ENCODE measurements around the gene KASH5. TPM values are rescaled to one million over a fixed set of nuclear protein-coding genes. Genes with fewer than 3 reads are reported as not detected.

Gene KASH5
- total and polyA plus RNA-seq, 2 of the 13 experiments (the other 11 are each of a cell fraction or from before 2014, with no cell fraction given), result not detected

DNA sequence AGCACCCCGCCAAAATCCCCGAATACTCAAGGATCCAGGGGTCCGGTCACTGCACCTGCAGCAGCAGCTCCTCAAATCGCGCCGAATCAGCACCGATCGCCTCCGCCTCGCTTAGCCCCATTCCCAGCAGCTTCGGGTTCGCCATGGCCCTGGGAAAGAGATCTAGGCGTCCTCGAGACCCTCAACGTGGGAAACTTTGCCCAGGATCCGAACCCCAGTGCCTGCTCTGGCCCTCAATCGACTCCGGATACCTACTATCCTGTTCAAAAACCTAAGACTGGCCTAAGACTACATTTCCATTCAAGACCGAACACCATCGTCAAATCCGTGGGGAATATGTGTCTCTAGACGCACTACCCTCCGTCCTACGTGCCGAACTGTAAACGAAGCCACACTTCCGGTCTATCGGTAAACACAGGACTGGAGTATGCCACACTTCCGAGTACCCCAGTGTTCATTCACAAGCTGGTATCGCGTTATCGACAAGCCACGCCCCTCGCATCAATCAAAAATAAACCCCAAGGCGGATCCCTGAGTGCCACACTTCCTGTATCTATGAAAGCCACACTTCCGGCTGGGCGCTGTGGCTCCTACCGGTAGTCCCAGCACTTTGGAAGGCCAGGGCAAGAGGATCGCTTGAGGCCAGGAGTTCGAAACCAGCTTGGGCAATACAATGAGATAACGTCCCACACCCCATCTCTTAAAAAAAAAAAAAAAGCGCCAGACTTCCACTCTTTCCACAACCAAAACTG is 63.6 kb downstream of the KASH5 start, which contains the start of gene PIH1D1 (continued):
- TF ChIP-seq, protein P1, sequence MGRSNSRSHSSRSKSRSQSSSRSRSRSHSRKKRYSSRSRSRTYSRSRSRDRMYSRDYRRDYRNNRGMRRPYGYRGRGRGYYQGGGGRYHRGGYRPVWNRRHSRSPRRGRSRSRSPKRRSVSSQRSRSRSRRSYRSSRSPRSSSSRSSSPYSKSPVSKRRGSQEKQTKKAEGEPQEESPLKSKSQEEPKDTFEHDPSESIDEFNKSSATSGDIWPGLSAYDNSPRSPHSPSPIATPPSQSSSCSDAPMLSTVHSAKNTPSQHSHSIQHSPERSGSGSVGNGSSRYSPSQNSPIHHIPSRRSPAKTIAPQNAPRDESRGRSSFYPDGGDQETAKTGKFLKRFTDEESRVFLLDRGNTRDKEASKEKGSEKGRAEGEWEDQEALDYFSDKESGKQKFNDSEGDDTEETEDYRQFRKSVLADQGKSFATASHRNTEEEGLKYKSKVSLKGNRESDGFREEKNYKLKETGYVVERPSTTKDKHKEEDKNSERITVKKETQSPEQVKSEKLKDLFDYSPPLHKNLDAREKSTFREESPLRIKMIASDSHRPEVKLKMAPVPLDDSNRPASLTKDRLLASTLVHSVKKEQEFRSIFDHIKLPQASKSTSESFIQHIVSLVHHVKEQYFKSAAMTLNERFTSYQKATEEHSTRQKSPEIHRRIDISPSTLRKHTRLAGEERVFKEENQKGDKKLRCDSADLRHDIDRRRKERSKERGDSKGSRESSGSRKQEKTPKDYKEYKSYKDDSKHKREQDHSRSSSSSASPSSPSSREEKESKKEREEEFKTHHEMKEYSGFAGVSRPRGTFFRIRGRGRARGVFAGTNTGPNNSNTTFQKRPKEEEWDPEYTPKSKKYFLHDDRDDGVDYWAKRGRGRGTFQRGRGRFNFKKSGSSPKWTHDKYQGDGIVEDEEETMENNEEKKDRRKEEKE (IDR thresholded peaks at IDR 0.05), result no peak
- no peak for TF ChIP-seq ZNF589 (CRISPR knock-in tag; conservative IDR thresholded peaks at IDR 0.05)
- TF ChIP-seq MAFK (conservative IDR thresholded peaks at IDR 0.05 in 1 of 2, IDR thresholded peaks at IDR 0.05 in 1 of 2; ENCODE audit: low read length in 2 of 2), result no peak
- TF ChIP-seq ZZZ3 (CRISPR knock-in tag; IDR thresholded peaks at IDR 0.05; ENCODE audit: borderline replicate concordance), result no peak
- no peak for TF ChIP-seq ZNF619 (CRISPR knock-in tag; IDR thresholded peaks at IDR 0.05)
- TF ChIP-seq, protein P2, sequence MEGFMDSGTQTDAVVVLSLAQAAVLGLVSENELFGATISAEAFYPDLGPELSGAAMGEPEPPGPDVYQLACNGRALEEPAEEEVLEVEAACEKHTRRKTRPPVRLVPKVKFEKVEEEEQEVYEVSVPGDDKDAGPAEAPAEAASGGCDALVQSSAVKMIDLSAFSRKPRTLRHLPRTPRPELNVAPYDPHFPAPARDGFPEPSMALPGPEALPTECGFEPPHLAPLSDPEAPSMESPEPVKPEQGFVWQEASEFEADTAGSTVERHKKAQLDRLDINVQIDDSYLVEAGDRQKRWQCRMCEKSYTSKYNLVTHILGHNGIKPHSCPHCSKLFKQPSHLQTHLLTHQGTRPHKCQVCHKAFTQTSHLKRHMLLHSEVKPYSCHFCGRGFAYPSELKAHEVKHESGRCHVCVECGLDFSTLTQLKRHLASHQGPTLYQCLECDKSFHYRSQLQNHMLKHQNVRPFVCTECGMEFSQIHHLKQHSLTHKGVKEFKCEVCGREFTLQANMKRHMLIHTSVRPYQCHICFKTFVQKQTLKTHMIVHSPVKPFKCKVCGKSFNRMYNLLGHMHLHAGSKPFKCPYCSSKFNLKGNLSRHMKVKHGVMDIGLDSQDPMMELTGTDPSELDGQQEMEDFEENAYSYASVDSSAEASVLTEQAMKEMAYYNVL (CRISPR knock-in tag; IDR thresholded peaks at IDR 0.05; ENCODE audit: borderline replicate concordance), result no peak
- TF ChIP-seq, protein P3, sequence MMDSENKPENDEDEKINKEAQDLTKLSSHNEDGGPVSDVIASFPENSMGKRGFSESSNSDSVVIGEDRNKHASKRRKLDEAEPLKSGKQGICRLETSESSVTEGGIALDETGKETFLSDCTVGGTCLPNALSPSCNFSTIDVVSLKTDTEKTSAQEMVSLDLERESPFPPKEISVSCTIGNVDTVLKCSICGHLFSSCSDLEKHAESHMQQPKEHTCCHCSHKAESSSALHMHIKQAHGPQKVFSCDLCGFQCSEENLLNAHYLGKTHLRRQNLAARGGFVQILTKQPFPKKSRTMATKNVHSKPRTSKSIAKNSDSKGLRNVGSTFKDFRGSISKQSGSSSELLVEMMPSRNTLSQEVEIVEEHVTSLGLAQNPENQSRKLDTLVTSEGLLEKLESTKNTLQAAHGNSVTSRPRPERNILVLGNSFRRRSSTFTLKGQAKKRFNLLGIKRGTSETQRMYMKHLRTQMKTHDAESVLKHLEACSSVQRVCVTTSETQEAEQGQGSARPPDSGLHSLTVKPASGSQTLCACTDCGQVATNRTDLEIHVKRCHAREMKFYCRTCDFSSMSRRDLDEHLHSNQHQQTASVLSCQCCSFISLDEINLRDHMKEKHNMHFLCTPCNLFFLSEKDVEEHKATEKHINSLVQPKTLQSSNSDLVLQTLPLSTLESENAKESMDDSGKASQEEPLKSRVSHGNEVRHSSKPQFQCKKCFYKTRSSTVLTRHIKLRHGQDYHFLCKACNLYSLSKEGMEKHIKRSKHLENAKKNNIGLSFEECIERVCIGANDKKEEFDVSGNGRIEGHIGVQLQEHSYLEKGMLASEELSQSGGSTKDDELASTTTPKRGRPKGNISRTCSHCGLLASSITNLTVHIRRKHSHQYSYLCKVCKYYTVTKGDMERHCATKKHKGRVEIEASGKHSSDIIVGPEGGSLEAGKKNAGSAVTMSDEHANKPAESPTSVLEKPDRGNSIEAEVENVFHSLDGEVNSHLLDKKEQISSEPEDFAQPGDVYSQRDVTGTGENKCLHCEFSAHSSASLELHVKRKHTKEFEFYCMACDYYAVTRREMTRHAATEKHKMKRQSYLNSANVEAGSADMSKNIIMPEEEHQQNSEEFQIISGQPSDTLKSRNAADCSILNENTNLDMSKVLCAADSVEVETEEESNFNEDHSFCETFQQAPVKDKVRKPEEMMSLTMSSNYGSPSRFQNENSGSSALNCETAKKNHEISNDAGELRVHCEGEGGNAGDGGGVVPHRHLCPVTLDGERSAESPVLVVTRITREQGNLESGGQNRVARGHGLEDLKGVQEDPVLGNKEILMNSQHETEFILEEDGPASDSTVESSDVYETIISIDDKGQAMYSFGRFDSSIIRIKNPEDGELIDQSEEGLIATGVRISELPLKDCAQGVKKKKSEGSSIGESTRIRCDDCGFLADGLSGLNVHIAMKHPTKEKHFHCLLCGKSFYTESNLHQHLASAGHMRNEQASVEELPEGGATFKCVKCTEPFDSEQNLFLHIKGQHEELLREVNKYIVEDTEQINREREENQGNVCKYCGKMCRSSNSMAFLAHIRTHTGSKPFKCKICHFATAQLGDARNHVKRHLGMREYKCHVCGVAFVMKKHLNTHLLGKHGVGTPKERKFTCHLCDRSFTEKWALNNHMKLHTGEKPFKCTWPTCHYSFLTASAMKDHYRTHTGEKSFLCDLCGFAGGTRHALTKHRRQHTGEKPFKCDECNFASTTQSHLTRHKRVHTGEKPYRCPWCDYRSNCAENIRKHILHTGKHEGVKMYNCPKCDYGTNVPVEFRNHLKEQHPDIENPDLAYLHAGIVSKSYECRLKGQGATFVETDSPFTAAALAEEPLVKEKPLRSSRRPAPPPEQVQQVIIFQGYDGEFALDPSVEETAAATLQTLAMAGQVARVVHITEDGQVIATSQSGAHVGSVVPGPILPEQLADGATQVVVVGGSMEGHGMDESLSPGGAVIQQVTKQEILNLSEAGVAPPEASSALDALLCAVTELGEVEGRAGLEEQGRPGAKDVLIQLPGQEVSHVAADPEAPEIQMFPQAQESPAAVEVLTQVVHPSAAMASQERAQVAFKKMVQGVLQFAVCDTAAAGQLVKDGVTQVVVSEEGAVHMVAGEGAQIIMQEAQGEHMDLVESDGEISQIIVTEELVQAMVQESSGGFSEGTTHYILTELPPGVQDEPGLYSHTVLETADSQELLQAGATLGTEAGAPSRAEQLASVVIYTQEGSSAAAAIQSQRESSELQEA (CRISPR knock-in tag; IDR thresholded peaks at IDR 0.05; ENCODE audit: not compliant biosample characterization), result no peak
- TF ChIP-seq, protein P4, sequence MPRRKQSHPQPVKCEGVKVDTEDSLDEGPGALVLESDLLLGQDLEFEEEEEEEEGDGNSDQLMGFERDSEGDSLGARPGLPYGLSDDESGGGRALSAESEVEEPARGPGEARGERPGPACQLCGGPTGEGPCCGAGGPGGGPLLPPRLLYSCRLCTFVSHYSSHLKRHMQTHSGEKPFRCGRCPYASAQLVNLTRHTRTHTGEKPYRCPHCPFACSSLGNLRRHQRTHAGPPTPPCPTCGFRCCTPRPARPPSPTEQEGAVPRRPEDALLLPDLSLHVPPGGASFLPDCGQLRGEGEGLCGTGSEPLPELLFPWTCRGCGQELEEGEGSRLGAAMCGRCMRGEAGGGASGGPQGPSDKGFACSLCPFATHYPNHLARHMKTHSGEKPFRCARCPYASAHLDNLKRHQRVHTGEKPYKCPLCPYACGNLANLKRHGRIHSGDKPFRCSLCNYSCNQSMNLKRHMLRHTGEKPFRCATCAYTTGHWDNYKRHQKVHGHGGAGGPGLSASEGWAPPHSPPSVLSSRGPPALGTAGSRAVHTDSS (CRISPR knock-in tag; conservative IDR thresholded peaks at IDR 0.05), result no peak
- no peak for TF ChIP-seq ZNF430 (CRISPR knock-in tag; IDR thresholded peaks at IDR 0.05)
- TF ChIP-seq ARID2 (CRISPR knock-in tag; IDR thresholded peaks at IDR 0.05; ENCODE audit: borderline replicate concordance), result no peak
- TF ChIP-seq HMG20A (CRISPR knock-in tag; IDR thresholded peaks at IDR 0.05; ENCODE audit: borderline replicate concordance), result no peak

Data from HepG2 (cell line).